GM19395 (cell line): ENCODE data around the gene CD5L.

Experiments
- ATAC-seq: cut with Tn5 transposase; IDR thresholded peaks from one replicate; pipeline ENCODE4 v1.9.1; 2021; ENCODE audit warnings: mild to moderate bottlenecking, moderate library complexity; ENCODE audit not compliant: unreplicated experiment

CD5L gene

GRCh38 chr1:157819215-157819614, 22.4 kb downstream of the CD5L start:
- no peak for ATAC-seq

DNA sequence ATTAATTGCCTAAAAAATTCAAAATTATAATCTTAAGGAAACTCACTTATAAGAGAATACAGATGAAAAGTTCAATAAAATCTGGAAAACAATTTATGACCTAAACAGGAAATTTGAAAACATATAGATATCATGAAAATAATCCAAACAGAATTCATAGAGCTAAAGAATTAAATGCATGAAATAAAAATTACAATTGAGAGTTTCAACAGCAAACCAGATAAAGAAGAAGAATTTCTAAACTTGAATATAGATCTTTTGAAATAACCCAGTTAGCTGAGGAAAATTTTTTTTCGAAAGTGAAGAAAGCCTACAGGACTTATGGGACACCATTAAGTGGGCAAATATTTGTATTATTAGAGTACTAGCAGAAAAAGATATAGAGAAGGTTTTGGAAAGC, 28.3 kb downstream of the CD5L start:
- ATAC-seq: no peak

- ATAC-seq: peak; percentile 94
These were observed 35.0 kb downstream of the CD5L start for GRCh38 chr1:157806431-157807149.

DNA sequence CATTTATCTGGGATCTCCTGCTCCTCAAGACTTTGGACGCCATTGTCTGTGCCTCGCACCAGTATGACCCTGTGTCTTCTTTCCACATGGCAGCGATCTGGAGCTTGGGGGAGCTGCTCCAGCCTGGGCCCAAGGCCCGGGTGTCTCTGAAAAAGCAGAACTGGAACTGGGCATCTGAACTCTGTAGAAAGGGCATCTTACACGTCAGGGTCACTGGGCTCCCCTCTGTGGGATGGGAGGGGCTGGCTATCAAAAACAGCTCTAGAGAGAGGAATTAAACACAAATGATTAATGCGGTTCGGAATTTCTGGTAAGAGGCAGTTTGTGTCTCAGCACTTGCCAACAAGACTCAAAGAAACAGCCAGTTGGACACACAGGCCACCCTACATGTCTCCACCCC, 37.8 kb downstream of the CD5L start:
- no peak for ATAC-seq

DNA sequence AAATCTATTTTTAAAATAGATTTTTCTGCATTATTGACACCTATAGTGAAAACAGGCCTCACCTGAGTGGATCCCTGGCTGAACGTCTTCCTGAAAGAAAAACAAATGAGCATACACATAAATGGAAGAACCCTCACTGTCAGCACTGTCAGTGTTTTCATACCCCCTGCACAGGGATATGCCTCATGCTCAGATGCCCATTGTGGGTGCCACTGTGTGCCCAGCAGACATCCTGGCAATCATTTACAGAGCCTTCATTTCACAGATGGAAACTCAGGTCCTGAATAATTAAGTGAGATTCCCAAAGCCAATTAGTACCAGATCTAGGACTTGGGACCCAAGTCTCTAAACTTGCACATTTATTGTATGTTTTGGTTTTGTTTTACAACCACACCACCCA, 41.6 kb downstream of the CD5L start:
- no peak for ATAC-seq

- ATAC-seq: no peak
These were observed 43.4 kb downstream of the CD5L start for GRCh38 chr1:157798211-157798610.

DNA sequence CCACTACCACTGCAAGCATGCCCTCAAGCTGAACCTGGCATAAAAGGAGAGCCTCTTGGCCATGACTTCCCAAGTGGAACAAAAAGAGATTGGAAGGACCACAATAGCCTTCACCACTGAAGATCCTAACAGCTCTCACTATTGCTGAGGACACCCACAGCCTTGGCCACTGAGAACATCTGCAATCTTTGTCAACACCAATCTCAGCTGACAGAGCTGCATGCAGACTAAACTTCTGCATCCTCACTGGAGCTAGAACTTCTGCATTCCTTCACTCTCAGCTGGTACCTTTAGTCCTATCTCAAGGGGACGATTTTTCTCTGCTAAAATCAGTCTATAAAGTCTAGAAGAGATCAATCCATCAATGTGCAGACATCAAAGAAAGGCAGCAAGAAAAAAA, 56.4 kb downstream of the CD5L start:
- ATAC-seq: no peak

DNA sequence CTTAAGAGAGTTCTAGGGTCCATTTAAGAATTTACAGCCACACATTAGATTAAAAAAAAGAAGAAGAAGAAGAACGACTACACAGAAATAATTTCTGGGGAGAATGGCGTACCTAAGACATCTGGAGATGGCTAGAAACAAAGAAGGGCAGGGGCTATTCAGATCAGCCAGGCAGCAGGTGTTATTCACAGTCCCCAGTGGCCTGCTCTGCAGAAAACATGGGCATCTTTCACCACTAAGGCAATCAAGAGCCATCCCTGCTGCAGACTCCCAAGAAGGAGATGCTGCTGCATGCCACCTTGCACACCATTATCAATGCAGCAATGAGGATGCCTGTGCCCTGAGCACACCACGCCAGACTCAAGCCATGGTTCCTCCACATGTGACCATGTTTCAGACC, 56.8 kb downstream of the CD5L start:
- ATAC-seq: no peak

DNA sequence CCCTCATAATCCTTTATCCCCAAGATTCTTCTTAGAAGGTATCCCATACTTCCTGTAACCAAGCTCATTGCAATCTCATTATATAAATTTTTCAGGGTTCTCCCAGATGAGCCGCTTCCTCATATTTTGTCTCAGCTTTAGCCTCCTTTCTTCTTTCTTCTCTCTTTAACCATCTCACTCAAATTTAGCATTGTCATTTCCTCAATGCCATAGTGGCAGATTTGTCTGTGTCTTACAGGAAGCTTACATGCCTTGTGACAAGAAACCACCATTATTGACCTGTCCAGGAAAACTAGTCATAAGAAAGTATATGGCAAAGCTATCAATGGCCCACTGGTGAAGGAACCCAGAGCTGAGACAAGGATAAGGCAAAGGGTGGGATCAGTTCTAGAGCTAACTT, 58.7 kb downstream of the CD5L start:
- no peak for ATAC-seq

- ATAC-seq: peak; percentile 65
These were observed 60.6 kb downstream of the CD5L start for GRCh38 chr1:157781048-157781447.
